ENCODE results near the gene OTOF.
A peak's percentile ranks its signal among the peaks of the same experiment; 100 is the strongest.

OTOF gene

DNA sequence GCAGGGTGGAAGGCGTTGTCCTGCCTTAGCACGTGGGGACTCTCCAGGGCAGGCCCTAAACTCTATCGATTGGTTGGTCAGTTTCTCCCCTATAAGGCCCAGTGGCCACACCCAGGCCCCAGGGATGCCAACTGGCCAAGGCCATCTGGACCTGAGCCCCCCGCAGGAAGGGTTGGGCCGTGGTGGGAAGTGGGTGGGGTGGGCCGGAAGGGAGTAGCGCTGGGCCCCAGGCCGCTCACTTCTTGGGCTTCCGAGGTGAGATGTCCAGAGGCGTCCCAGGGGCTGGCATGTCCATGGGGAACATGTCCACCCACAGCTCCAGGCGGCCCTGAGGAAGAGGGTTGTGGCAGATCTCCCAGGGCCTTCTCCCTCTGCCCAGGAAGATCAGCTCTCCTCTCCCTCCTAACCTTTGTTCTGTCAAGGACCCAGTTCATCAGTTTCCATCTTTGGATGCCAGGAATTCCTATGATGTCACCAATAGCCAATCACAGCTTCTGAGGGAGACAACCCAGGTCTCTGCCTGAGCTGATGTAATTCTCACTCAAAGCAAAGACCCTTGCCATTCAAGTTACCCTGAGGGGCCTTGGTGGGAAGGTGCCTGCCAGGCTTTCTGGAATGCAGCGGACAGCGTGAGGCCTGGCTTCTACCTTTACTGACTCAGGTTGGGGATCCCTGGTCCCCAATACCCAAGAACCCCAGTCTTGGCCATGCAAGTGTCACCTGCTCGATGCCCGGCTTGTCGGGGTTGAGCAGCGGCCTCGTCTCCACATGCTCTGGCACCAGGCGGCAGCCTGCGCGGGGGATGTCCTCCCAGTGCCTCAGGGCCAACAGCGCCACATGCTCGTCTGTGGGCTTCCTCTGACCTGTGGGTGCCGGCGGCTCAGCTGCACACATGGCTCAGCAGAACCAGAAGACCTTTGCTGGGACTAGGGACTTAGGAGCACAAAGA lies 14.4 kb downstream of the OTOF start:
- no peak for DNase-seq

DNA sequence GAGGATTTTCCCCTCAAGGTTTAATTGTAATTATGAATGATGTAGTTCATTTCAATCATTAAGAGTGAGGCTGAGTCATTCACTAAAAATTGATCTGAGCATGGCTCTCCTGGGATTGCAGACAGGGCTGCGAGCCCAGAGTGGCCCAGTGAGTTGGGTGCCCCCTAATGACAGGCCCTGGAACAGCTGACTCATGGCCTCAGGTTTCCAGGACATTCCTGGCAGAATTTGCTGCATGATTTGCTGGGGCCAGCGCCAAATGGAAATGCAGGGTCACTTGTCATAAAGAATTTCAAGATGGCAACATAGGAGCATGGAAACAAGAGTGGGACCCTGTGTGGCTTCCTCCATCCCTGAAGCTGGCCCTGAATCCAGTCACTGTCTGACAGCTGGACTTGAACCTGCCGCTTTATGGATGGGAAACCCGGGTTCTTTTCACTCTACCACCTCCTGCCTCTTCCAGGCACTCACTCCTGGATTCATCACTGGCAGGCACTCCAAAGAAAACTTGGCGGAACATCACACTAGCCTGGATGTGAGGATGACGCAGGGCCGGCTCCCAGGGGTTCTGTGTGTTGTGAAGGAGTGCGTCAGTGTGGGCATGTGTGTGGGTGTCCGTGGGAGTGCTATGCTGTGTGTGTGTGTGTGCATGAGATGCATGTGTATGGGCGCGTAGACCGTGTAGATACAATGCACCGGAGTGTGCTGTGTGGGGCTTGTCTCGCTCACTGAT lies 15.2 kb downstream of the OTOF start:
- DNase-seq, result no peak

DNA sequence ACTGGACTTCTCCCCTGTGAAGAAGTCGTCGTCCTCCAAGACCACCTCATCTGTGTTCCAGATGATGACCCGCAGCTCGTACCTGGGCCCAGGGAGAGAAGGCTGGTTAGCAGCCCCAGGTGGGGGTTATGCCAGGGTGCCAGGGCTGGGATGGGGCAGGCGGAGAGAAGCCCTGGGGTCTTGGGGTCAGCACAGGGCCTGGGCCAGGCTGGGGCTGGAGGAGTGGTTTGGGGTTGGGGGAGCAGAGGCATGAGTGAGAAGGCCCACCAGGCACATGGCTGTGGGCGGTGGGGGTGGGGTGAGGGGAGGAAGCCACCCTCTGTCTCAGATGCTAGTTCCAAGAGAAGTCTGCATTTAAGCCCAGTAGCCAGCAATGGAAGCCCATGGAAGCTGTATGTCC lies 15.8 kb downstream of the OTOF start:
- no peak for DNase-seq

DNA sequence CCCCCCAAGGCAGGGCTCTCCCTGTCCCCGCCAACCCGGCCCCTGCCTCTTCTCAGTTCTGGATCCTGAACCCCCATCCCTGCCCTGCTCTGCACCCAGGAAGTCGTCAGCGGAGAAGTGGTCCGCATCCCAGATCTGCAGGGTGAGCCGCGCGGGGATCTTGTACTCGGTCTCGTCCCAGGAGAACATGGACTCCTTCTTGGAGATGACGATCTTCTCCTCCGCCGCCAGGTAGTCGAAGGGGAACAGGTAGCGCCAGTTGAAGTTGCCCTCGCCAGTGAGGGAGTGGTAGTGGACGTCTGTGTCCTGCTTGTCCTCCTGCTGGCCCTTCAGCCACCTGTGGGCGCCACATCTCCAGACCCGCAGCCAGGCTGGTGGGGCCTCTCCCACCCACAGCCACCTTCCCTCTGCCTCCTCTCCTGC lies 16.3 kb downstream of the OTOF start:
- no peak for DNase-seq

DNA sequence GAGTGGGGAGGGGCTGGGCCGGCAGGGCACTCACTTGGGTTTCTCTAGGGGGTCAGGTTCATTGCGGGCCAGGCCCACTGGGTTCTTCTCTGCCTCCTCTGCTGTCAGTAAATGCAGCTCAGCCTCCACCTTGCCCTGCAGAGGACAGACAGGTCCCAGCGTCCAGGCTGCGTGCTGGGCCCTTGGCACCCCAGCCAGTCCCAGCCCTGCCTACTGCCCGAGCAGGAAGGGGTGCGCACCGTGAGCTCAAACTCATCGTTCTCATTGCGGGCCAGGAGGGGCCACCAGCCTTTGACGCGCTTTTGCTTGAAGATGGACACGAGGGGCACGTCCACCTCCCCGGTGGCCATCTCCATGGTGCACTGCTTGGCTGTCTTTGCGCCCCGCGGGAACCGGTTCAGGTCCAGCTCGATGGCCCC lies 17.3 kb downstream of the OTOF start:
- no peak for DNase-seq

DNA sequence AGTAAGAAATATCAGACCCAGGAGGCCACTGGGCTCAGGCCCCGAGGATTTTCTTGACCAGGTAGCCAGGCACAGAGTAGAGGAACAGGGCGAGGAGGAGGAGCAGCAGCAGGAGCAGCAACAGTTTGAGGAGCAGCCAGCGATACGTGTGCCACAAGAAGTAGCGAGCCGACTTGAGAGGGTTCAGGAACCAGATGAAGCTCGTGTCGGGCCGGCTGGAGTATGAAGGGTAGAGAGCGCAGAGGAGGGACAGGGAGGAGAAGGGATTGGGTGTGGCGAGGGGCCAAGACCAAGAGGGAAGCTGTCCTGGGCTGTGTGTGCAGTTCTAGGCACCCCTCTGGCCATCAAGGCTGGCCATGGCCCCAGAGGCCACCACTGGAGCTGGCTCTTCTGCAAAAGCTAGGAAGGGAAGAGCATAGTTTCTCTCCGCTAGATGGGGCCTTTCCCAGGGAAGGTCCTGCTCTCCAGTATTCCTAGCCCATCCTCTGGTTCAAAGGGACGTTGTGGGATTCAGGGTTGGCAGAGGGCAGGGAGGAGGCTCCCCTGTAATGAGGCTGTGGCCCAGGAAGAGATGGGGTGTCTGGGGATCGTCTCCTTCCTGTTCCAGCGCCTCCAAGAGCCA lies 17.8 kb downstream of the OTOF start:
- no peak for DNase-seq

DNA sequence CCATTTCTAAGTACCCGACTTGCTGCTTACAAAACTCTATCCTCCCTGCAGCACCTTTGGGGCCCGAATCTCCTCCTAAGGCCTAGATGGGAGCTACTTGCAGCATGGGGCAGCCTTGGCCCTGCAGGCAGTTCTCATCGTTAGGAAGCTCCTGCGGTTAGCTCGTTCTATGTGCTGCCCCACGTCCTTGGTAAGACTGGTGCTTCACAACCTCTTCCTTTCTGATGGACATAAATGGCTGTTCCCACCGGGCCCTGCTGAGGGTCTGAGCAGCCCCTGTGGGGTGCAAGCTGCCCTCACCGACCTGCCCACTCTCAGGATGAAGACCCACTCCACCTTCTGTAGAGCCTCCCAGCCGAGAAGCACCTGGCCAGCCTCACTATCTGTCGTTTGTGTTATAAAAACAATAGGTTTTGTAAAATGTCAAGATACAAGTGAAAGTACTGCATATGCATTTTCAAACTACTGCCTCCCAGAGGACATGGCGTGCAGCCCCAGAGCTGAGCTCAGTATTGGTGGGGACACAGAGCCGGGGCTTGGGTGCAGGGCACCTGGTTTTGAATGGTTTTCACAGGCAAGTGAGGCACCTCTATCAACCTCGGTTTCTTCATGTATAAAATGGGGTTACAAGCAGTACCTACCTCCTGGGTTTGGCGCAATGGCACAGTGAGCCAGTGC lies 19.4 kb downstream of the OTOF start:
- no peak for DNase-seq

DNA sequence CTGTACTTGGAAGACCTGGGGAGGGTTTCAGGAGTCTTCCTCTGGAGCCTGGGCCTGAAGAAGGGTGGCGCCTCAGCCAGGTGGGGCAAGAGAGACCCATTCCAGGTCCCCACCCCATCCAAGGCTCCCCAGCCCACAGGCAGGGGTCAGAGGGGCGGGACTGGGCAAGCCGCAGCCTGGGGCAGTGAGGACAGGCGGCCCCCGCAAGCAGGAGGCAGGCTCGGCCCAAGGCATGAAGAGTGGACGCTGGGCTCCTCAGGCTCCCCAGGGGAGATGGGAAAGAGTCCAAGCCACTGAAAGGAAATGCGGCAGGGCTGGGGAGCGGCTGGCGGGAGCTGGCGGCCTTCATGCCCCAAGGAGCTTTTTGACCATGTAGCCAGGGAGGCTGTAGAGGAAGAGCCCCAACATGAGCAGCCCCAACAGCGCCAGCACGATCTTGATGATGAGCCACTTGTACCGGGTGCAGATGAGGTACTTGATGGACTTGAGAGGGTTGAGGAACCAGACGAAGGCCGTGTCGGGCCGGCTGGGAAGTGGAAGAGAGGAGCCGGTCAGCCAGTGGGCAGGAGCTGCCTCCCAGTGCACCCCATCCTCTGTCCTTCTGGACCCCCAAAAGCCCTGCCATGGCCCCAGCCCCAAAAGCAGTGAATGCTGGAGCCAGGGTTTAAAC lies 20.1 kb downstream of the OTOF start:
- no peak for DNase-seq

DNA sequence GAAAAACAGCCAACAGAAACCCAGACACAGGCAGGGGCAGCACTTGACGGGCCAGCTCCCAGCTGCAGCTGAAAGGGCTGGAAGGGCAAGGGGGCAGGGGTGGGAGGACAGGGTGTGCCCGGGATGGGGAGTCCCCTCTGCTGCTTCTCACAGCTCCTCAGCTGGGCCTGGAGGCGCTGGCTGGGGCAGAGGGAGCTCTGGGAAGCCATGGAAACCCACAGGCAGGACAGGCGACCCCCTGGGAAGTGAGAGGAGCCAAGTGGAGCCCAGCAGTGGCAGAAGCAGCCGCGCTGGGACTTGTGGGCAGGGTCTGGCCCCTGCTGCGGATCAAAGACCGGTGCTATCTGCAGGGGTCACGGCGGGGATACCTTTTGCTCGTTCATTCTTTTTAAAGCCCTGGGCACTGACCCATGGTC lies 20.7 kb downstream of the OTOF start:
- DNase-seq, result no peak

DNA sequence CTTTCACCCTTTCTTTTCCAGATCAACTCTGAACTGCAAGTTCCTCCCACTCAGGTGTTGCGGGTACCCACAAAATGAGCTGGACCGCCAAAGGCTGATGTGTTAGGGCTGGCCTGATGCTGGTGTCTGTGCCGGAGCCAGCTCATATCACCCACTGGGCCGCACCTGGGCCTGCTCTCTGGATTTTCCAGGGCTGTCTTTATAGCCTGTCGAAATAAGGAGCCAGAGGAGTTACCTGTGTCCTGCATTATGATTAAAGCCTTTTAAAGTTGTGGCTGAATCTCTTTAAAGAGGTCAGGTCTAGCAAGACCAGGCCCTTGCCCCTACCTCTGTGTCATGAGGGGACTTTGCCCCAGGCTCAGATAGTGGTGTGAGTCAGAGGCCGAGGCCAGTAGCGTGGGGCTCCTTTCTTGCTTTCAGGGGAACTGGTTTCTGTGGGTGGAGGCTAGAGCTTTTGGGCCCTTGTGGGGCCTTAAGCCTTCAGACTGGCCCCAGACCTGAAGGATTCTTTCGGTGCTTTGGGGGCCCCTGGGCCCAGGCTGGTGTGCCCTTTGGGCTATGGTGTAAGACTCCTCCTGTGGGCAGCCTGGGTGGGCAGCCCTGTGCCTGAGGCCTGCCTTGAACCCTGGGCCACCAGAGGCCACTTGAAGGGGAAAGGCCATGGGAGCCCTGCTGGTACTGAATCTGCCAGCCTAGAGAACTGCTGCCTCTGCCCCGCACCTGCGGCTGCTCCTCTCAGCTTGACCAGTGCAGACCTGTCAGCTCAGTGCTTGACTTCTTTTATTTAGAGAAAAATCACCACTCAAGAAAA lies 21.3 kb downstream of the OTOF start:
- no peak for DNase-seq

DNA sequence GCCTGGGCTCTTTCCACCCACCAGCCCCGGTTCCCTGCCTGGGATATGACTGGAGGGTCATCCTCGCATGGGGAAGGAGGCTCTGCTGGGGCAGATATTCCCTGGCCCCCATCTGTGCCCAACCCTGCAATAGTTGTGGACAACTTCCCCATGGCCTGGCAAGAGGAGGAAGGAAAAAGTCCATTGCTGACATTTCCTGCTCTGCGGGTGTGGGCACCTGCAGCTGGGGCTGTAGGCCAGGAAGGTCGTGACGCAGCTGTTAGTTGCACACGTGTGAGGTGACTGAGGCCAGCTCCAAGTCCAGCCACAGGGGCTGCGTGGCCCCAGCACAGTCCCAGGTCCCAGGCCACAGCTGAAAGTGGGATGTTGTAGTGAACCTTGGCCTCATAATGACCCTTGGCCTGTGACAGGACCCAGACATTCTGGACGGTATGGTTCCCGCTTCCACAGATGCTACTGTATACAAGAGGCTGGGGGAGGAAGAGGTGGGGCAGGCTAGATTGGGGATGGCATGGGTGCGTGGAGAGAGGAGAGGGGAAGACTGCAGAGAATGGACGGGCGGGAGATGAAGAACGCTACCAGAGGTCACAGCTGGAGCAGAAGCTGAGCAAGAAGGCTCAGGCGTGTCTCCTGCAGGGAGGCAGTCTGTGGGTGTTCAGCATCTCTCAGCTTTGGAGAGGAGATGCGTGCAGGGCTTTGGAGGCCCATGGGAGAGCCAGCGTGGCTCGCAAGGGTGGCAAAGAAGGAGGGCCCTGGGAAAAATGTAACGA lies 22.1 kb downstream of the OTOF start:
- DNase-seq, result no peak

DNA sequence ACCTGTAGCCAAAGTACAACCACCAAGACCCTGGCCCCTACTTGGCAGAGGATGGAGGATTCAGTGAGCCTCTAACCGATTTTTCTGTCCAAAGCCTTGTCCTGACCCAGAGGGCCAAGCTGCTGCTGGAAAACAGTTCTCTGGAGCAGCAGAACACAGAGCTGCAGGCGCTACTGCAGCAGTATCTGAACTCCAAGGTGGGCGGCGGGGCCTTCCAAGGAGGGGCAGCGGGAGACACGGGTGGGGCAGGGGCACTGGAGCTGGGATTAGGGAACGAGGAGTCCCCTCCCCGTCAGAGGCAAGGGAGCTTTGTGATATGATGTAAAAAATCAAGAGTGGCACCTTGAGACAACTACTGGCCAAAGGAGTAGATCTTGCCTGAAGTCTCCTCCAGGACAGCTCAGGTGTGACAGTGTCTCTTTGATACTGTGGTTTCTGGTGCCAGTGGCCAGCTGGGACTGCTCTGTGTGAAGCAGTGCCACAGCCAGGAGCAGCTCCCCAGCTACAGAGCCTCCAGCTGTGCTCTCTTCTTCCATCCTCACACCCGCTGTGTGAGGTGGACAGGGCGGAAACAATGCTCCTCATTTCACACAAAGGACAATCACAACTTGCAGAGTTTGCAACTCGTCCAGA lies 22.8 kb downstream of the OTOF start:
- no peak for DNase-seq

DNA sequence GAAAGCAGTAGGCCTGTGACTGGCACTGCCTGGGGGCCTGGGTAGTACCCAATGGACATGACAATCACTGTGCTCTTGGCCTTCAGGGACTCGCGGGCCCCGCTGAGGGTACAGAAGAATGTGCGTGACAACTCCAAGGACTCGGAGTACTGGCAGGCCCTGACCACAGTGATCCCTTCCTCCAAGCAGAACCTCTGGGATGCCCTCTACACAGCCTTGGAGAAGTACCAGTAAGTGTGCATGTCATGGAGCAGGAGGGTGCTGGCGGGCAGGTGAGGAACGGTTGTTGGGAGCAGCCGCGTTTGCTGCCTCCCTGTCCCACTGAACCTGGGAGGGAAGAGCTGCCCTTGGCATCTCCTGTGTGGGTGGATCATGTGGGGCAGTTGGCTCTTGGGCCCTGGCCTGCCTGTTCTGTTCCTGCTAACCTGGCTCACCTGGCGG lies 23.3 kb downstream of the OTOF start:
- no peak for DNase-seq

DNA sequence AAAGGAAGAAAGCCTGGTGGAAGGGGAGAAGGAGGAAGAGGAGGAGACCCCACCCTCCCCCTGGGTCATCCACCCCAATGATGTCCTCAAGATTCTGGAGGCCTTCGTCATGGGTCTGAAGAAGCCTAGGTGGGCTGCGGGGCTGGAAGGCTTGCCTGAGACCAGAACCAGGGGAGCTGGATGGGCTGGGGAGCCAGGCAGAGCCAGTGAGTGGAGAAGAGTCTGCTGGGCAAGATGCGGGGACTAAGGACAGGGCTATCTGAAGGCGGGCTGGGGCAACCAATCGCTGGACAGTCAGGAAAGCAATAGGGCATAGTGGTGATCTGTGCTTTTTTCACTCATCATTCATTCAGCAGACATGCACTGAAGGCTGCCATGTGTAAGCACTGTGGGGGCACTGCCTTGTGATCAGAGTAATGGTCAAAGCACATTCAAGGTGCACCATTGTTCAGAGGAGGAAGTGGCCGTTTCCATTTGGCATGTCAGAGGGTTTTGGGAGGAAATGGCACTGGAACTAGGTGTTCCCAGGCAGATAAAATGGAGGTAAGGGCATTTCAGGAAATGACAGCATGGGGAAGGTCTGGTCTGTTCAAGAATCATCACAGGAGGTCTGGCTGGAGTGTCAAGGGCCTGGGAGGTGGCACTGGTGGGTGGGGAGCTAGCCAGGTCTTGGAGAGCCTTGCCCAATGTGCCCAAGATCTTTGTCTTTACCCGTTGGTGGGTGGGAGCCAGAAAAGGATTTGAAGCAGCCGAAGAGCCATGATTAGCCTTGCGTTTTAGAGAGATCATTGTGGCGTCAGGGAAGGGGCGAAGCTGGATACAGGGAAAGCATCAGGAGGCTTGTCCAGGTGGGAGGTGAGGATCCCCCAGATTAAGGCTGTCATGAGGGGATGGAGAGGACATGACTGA lies 24.2 kb downstream of the OTOF start:
- DNase-seq, result no peak

DNA sequence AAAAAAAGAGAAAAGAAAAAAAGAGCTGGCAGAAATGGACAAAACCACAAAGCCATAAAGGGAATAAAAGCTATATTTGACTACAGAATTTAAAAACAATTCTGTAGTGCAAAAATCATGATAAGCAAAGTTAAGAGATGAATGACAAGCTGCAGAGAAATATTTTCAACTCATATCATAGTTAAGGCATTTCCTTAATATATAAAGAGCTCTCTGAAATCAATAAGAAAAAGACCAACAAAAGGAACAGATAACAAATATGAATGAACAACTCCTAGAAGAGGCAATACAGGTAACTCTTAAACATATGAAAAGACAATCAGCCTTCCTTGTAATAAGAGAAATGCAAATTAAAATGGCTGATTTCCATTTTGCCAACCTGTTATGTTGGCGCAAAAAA lies 26.2 kb downstream of the OTOF start:
- DNase-seq, result no peak

DNA sequence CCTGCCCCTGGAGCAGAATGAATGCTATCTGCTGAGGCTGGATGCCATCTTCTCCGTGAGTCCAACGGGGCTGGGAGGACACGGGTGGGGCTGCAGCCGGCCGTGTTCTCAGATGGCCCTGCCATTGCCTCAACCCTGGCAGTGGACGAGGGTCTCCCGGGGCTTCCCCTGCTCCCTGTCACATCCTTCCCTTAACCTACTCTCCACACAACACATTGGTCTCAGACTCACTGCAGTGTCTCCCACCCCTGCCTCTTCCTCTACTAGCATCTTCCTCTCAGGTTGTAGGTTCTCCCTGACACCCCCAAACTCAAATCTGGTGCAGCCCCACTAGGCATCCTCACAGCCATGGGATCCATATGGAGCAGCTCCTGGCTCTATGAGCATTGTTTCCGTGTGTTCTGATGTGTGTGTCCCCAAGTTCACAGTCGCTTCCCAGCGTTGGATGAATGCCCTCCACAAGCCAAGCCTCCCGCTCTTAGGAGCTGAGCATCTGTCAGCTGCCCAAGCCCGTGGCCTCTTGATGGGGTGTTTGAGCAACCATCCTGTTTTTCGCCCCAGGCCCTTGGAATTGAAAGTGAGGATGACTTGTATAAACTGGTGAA lies 27.8 kb downstream of the OTOF start:
- DNase-seq, result no peak

DNA sequence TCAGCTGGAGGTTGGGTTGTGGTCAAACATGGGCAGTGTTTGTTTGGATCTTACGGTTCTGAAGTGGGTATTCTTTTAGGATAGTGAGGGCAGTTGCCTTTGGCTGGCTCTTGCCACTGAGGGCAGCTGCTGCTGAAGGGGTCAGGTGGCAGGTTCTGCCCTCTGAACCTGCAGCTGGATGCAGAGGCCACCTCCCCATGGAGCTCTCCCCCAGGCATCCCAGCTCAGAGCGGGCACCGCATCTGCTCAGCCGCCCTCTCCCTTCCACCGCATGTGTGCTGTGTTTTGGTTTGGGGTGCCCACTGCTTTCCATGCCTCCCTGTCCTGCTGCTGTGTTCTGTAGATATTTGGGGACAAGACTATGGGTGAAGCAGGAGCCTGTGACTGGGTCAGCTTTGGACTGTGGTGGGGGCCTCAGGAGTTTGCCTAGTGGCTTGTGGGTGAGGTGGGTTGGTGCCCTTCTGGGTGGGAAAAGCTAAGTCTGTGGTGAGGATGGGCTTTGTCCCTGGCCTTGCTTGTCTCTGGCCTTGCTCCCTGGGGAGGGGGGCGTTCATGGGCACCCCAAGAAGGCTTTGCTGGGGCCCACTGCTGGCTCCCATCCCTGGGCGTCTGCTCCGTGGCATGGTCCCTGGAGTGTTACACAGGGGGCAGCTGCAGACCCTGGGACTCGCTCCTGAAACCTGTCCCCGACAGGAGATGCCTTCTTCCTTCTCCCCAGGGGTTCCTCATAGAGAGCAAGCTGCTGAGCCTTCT lies 28.5 kb downstream of the OTOF start:
- peak; percentile 47 for DNase-seq

DNA sequence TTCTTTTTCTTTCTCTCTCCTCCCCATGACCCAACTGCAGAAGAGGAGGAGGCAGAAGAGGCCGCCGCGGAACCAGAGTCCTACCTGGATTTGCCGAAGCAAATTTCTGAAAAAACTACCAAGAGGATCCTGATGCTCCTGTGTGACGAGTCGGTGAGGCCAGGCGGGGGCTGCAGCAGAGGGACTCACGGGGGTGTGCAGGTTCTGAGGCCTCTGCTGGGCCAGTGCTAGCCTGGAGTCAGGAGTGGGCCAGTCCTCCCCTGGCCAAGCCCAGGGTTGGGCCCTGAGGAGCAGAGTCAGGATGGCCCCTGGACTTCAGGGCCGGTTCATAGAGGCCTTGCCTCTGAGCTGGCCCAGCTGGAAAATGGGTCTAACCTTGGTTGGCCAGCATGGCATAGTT lies 29.3 kb downstream of the OTOF start:
- no peak for DNase-seq
